Measurements from ENCODE around the gene MARS2. TPM values are rescaled to one million over a fixed set of nuclear protein-coding genes. Genes with fewer than 3 reads are reported as not detected.

The MARS2 gene
- total RNA-seq, 1 donor from 2014 or later: 5.6 TPM

DNA sequence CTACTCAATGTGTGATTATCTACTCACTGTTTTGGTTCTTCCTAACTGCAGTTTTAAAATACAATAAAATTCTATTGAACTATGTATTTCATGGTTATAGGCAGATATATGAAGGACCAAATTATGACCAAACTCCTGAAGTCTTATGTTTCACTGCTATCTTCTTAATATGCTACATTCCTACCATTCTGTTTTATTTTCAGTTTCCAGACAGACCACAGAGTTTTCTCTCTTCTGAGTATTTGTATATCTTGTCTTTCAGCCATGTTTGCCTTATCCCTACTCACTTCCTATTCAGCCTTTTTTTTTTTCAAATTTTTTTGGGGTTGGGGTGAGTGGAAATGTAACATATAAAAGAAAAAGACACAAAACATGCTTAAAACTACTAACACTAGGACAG lies 36.1 kb upstream of the MARS2 start:
- Mint-ChIP-seq H3K4me3 (ENCODE audit: unreplicated experiment) (no peak overlapping the region), H3K36me3 (ENCODE audit: unreplicated experiment) (peaks cover 26% of the 10 kb centered on the region), H3K9me3 (ENCODE audit: unreplicated experiment) (peaks cover 2% of the 10 kb centered on the region), H3K27ac (ENCODE audit: unreplicated experiment) (no peak overlapping the region), H3K4me1 (ENCODE audit: low read depth, unreplicated experiment) (no peaks in the 10 kb centered on the region), H3K27me3 (ENCODE audit: unreplicated experiment) (no peaks in the 10 kb centered on the region)
- DNase-seq: no peak
- TF ChIP-seq, protein P1, sequence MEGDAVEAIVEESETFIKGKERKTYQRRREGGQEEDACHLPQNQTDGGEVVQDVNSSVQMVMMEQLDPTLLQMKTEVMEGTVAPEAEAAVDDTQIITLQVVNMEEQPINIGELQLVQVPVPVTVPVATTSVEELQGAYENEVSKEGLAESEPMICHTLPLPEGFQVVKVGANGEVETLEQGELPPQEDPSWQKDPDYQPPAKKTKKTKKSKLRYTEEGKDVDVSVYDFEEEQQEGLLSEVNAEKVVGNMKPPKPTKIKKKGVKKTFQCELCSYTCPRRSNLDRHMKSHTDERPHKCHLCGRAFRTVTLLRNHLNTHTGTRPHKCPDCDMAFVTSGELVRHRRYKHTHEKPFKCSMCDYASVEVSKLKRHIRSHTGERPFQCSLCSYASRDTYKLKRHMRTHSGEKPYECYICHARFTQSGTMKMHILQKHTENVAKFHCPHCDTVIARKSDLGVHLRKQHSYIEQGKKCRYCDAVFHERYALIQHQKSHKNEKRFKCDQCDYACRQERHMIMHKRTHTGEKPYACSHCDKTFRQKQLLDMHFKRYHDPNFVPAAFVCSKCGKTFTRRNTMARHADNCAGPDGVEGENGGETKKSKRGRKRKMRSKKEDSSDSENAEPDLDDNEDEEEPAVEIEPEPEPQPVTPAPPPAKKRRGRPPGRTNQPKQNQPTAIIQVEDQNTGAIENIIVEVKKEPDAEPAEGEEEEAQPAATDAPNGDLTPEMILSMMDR (IDR thresholded peaks at IDR 0.05; ENCODE audit: partially characterized antibody, unreplicated experiment): no peak

DNA sequence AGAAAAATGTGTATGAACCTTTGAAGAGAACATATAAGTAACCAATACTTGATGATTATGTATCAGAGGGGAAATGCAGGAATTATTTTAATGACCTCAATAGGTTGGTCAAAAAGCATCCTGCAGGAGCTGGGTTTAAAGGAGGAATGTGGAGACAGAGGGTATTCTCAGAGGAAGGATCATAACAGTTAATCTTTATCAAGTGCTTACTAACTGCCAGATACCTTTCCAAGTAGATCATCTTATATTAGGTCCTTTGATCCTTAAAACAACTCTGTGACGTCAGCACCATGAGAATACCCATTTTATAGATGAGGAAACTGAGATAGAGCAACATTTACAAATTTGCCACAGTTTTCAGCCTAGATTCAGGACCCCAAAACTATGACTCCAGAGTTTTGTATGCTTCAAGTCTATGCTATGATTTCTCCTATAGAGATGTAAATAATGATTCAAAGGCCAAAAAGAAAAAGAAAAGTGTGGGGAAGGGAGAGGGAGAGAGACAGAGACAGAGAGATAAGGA lies 32.7 kb upstream of the MARS2 start:
- Mint-ChIP-seq H3K4me3 (ENCODE audit: unreplicated experiment) (no peak overlapping the region), H3K36me3 (ENCODE audit: unreplicated experiment) (peaks cover 9% of the 10 kb centered on the region), H3K27ac (ENCODE audit: unreplicated experiment) (no peak overlapping the region), H3K27me3 (ENCODE audit: unreplicated experiment) (no peaks in the 10 kb centered on the region), H3K9me3 (ENCODE audit: unreplicated experiment) (peaks cover 2% of the 10 kb centered on the region), H3K4me1 (ENCODE audit: low read depth, unreplicated experiment) (no peaks in the 10 kb centered on the region)
- TF ChIP-seq, protein P1 (IDR thresholded peaks at IDR 0.05; ENCODE audit: partially characterized antibody, unreplicated experiment): no peak
- DNase-seq: no peak

DNA sequence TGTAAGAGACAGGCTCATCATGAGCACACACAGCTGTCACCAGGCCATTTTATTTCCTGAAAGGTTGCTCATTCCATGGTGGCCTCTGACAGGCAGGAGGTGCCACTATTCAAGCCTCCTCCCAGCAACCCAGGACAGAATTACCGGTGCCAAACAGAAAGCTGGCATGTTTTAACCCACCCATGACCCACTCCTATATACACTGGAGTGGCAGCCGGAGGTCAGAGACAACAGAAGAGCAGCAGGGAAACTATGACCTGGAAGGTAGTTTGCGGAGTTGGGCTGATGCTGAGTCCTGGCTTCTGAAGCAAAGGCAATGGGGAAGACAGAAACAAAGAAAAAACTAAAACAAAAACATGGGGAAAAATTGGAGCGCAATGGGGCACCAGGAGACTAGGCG lies 32.1 kb upstream of the MARS2 start:
- Mint-ChIP-seq H3K27ac (ENCODE audit: unreplicated experiment) (no peak overlapping the region), H3K4me1 (ENCODE audit: low read depth, unreplicated experiment) (no peaks in the 10 kb centered on the region), H3K36me3 (ENCODE audit: unreplicated experiment) (peaks cover 8% of the 10 kb centered on the region), H3K27me3 (ENCODE audit: unreplicated experiment) (no peaks in the 10 kb centered on the region), H3K9me3 (ENCODE audit: unreplicated experiment) (peaks cover 2% of the 10 kb centered on the region), H3K4me3 (ENCODE audit: unreplicated experiment) (peak overlapping the region; percentile 34)
- TF ChIP-seq, protein P1 (IDR thresholded peaks at IDR 0.05; ENCODE audit: partially characterized antibody, unreplicated experiment): no peak
- DNase-seq: no peak

DNA sequence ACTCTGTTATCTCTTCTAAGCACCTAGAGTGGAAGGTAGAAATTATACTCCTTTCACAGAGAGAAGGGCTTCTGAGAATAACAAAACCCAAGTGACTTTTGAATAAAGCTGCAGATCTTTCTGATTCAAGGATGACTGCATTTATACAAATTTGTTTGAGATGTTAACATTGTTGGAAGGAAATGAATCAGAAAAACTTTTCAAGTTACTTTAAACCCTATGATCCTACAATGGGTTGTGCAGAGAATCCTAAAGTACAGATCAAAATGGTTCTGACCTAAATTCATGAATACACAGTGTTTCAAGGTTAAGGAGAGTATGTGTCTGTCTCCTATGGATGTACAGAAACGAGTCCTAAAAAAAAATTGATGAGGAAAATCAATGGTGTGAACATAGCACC lies 31.6 kb upstream of the MARS2 start:
- TF ChIP-seq, protein P1 (IDR thresholded peaks at IDR 0.05; ENCODE audit: partially characterized antibody, unreplicated experiment): no peak
- H3K4me1 Mint-ChIP-seq (ENCODE audit: low read depth, unreplicated experiment): no peaks in the 10 kb centered on the region
- no peaks in the 10 kb centered on the region for H3K27me3 Mint-ChIP-seq (ENCODE audit: unreplicated experiment)
- H3K9me3 Mint-ChIP-seq (ENCODE audit: unreplicated experiment): peaks cover 2% of the 10 kb centered on the region
- no peak for DNase-seq
- H3K4me3 Mint-ChIP-seq (ENCODE audit: unreplicated experiment): no peak overlapping the region
- no peak overlapping the region for H3K27ac Mint-ChIP-seq (ENCODE audit: unreplicated experiment)
- peaks cover 8% of the 10 kb centered on the region for H3K36me3 Mint-ChIP-seq (ENCODE audit: unreplicated experiment)

DNA sequence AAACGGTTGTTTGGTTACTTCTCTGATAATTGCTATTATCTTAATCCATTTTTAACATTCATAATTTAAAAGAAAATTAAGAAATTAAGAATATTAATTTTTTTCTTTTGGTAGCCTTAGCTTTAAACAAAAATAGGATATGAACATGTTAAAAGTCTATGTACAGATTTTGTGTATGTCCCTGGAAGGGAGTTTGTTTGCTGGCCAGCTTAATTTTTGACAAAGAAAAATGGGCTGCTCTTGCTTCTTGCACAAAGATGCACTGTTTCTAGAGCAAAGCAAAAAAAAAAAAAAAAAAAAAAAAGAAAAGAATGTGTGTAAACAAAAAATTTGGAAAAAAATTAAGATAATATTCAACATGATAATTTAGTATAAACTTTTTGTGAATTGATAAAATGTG lies 31.1 kb upstream of the MARS2 start:
- TF ChIP-seq, protein P1 (IDR thresholded peaks at IDR 0.05; ENCODE audit: partially characterized antibody, unreplicated experiment): no peak
- Mint-ChIP-seq H3K27me3 (ENCODE audit: unreplicated experiment) (no peaks in the 10 kb centered on the region), H3K36me3 (ENCODE audit: unreplicated experiment) (peaks cover 8% of the 10 kb centered on the region), H3K4me1 (ENCODE audit: low read depth, unreplicated experiment) (no peaks in the 10 kb centered on the region), H3K4me3 (ENCODE audit: unreplicated experiment) (no peak overlapping the region), H3K27ac (ENCODE audit: unreplicated experiment) (no peak overlapping the region), H3K9me3 (ENCODE audit: unreplicated experiment) (peaks cover 2% of the 10 kb centered on the region)
- no peak for DNase-seq

Measured in glutamatergic neuron (in vitro differentiated cells).